Stimulated activated CD4-positive, alpha-beta T cell treated with anti-CD3 and anti-CD28 coated beads, Interleukin-2, amount 100 ng/mL, for 48 hours (primary cell): ENCODE data around the gene LUZP2.

Experiments
- DNase-seq, 2 donors: peaks; one replicate each; pipeline ENCODE4 v3.0.0-alpha.2; 2020

LUZP2 gene

GRCh38 chr11:24734742-24735237 lies 237.9 kb downstream of the LUZP2 start:
- no peak for DNase-seq

- DNase-seq: no peak
Measured at GRCh38 chr11:24738972-24739371, 242.1 kb downstream of the LUZP2 start.

GRCh38 chr11:24739637-24740036 lies 242.8 kb downstream of the LUZP2 start:
- no peak for DNase-seq

GRCh38 chr11:24747275-24748251 lies 250.7 kb downstream of the LUZP2 start:
- no peak for DNase-seq

- DNase-seq: no peak
Measured at GRCh38 chr11:24748261-24748660, 251.4 kb downstream of the LUZP2 start.

GRCh38 chr11:24754406-24754805 lies 257.6 kb downstream of the LUZP2 start:
- DNase-seq: no peak

- DNase-seq: no peak
Measured at GRCh38 chr11:24755260-24755839, 258.5 kb downstream of the LUZP2 start.

GRCh38 chr11:24759742-24760141 lies 262.9 kb downstream of the LUZP2 start:
- DNase-seq: no peak

GRCh38 chr11:24760681-24761080 lies 263.8 kb downstream of the LUZP2 start:
- DNase-seq: no peak

GRCh38 chr11:24762076-24762475 lies 265.2 kb downstream of the LUZP2 start:
- no peak for DNase-seq

- no peak for DNase-seq
Measured at GRCh38 chr11:24767411-24767810, 270.6 kb downstream of the LUZP2 start.

- no peak for DNase-seq
Measured at GRCh38 chr11:24773322-24773721, 276.5 kb downstream of the LUZP2 start.

GRCh38 chr11:24779791-24780190 lies 282.9 kb downstream of the LUZP2 start:
- no peak for DNase-seq

GRCh38 chr11:24781288-24781687 lies 284.4 kb downstream of the LUZP2 start:
- no peak for DNase-seq

- no peak for DNase-seq
Measured at GRCh38 chr11:24793479-24793878, 296.6 kb downstream of the LUZP2 start.

GRCh38 chr11:24794064-24794463 lies 297.2 kb downstream of the LUZP2 start:
- DNase-seq: no peak

GRCh38 chr11:24805671-24806070 lies 308.8 kb downstream of the LUZP2 start:
- DNase-seq: no peak

- DNase-seq: no peak
Measured at GRCh38 chr11:24808173-24808572, 311.3 kb downstream of the LUZP2 start.

GRCh38 chr11:24819006-24819405 lies 322.2 kb downstream of the LUZP2 start:
- no peak for DNase-seq

- DNase-seq: no peak
Measured at GRCh38 chr11:24819863-24820434, 323.1 kb downstream of the LUZP2 start.

- no peak for DNase-seq
Measured at GRCh38 chr11:24820541-24820940, 323.7 kb downstream of the LUZP2 start.

GRCh38 chr11:24828938-24829605 lies 332.2 kb downstream of the LUZP2 start:
- DNase-seq: no peak

- no peak for DNase-seq
Measured at GRCh38 chr11:24833573-24833972, 336.7 kb downstream of the LUZP2 start.
